ENCODE measurements around the gene NRXN3.

DNA sequence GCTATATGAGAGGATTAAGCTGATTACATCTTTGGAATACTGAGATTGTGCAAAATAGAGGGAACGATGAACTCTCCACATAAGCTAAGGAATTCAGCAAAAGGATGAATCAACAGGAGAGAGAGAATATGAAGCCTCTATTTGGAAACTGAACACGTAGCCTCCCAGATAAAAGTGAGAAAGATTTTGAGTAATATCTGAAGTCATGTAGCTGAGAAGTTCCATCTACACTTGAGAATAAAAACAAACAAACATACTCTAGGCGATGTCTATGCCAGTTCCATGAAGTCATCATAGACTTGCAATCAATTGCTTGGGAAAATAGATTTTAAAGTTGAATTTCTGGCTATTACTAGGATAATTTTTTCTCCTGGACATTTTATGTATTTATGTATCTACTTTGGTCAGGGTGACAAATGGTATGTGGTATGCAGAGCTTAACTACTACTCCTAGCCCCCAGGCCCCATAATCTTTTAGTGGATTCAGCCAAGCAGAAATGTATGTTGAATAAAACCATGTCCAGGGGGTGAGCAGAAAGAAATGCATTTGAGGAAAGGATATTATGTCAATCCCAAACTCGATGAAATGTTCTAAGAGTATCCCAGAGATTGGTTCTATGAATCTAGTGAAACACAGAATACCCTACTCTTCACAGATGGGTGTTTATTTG, 1413.7 kb downstream of the NRXN3 start:
- TF ChIP-seq CTCF (IDR thresholded peaks at IDR 0.05) = no peak
- no peak for TF ChIP-seq EZH2 (IDR thresholded peaks at IDR 0.05)
